WTC11 (cell line): Measurements from ENCODE around the gene CORO6. TPM values are rescaled to one million over a fixed set of nuclear protein-coding genes. Genes with fewer than 3 reads are reported as not detected.
A peak's percentile ranks its signal among the peaks of the same experiment; 100 is the strongest.

Source experiments
- ATAC-seq: fragments of 200-7000 bp; cut with Tn5 transposase; 2 replicates; pipeline ENCODE4 v1.10.0; 2021; ENCODE audit warnings: mild to moderate bottlenecking, moderate library complexity
- CTCF ChIA-PET: fragments of 300-600 bp; sonication (Branson Sonifier 250); formaldehyde crosslinking; loops from one replicate; lab custom pipeline; 2021; ENCODE audit warnings: antibody characterized with exemption; lab: Charles Lee
- POLR2A ChIA-PET: fragments of 350-600 bp; sonication (Branson Sonifier 250); formaldehyde crosslinking; loops from one replicate; lab custom pipeline; 2021; ENCODE audit warnings: antibody characterized with exemption; lab: Charles Lee
- DNase-seq: peaks from one replicate; pipeline ENCODE4 v3.0.0; 2021; ENCODE audit warnings: low spot score
- H3K27ac Mint-ChIP-seq: 2 replicates; pipeline ENCODE4 v1.8.0; 2021; ENCODE audit warnings: mixed read lengths
- H3K27me3 Mint-ChIP-seq: 2 replicates; pipeline ENCODE4 v1.8.0; 2021; ENCODE audit warnings: low read depth, mild to moderate bottlenecking, moderate library complexity, mixed read lengths
- H3K36me3 Mint-ChIP-seq: 2 replicates; pipeline ENCODE4 v1.8.0; 2021; ENCODE audit warnings: mixed read lengths
- H3K4me1 Mint-ChIP-seq: 2 replicates; pipeline ENCODE4 v1.8.0; 2022; ENCODE audit warnings: mixed read lengths
- H3K4me3 Mint-ChIP-seq: 2 replicates; pipeline ENCODE4 v1.8.0; 2021; ENCODE audit warnings: mild to moderate bottlenecking, moderate library complexity, mixed read lengths
- H3K9me3 Mint-ChIP-seq: 2 replicates; pipeline ENCODE4 v1.8.0; 2021; ENCODE audit warnings: mixed read lengths
- AFF4 ChIP-seq: sonication (generic); formaldehyde crosslinking; IDR thresholded peaks from 2 replicates; pipeline ENCODE4 v1.8.1; 2023; ENCODE audit warnings: mild to moderate bottlenecking, missing genetic modification reagents, borderline replicate concordance
- ATF1 ChIP-seq: sonication (generic); formaldehyde crosslinking; IDR thresholded peaks from 2 replicates; pipeline ENCODE4 v1.8.1; 2023; ENCODE audit warnings: mild to moderate bottlenecking, moderate library complexity, missing genetic modification reagents
- ELF4 ChIP-seq: sonication (generic); formaldehyde crosslinking; IDR thresholded peaks from 2 replicates; pipeline ENCODE4 v1.8.1; 2022; ENCODE audit warnings: low read depth, mild to moderate bottlenecking, moderate library complexity, missing genetic modification reagents
- ESRRA ChIP-seq: sonication (generic); formaldehyde crosslinking; IDR thresholded peaks from 2 replicates; pipeline ENCODE4 v1.8.1; 2022; ENCODE audit warnings: mild to moderate bottlenecking, missing genetic modification reagents, borderline replicate concordance
- GTF2I ChIP-seq: fragments of 250-450 bp; sonication (Bioruptor Pico); conservative IDR thresholded peaks from 2 replicates; pipeline ENCODE4 v1.4.0; 2021; ENCODE audit warnings: mild to moderate bottlenecking
- HMGA2 ChIP-seq: fragments of 250-450 bp; sonication (Bioruptor Pico); IDR thresholded peaks from 2 replicates; pipeline ENCODE4 v1.4.0; 2021; ENCODE audit warnings: mild to moderate bottlenecking, moderate library complexity
- MXD4 ChIP-seq: fragments of 250-450 bp; sonication (Bioruptor Pico); IDR thresholded peaks from 2 replicates; pipeline ENCODE4 v1.8.0; 2021; ENCODE audit warnings: mild to moderate bottlenecking, moderate library complexity, borderline replicate concordance
- MYBL2 ChIP-seq: sonication (generic); formaldehyde crosslinking; IDR thresholded peaks from 2 replicates; pipeline ENCODE4 v1.8.1; 2023; ENCODE audit warnings: mild to moderate bottlenecking, moderate library complexity, missing genetic modification reagents
- NFE2L1 ChIP-seq: sonication (generic); formaldehyde crosslinking; IDR thresholded peaks from 2 replicates; pipeline ENCODE4 v1.8.1; 2023; ENCODE audit warnings: missing genetic modification reagents
- NR2C2 ChIP-seq: sonication (generic); formaldehyde crosslinking; IDR thresholded peaks from 2 replicates; pipeline ENCODE4 v1.8.0; 2022; ENCODE audit warnings: mild to moderate bottlenecking, missing genetic modification reagents
- NR3C1 ChIP-seq: sonication (generic); formaldehyde crosslinking; conservative IDR thresholded peaks from 2 replicates; pipeline ENCODE4 v1.8.1; 2023; ENCODE audit warnings: low read depth, mild to moderate bottlenecking, missing genetic modification reagents
- PRDM15 ChIP-seq: sonication (generic); formaldehyde crosslinking; IDR thresholded peaks from 2 replicates; pipeline ENCODE4 v1.8.0; 2022; ENCODE audit warnings: missing genetic modification reagents
- PREB ChIP-seq: sonication (generic); formaldehyde crosslinking; IDR thresholded peaks from 2 replicates; pipeline ENCODE4 v1.8.1; 2022; ENCODE audit warnings: mild to moderate bottlenecking, missing genetic modification reagents, moderate library complexity, borderline replicate concordance
- SP1 ChIP-seq: sonication (generic); formaldehyde crosslinking; conservative IDR thresholded peaks from 2 replicates; pipeline ENCODE4 v1.8.1; 2022; ENCODE audit warnings: missing genetic modification reagents
- TP53 ChIP-seq: sonication (generic); formaldehyde crosslinking; IDR thresholded peaks from 2 replicates; pipeline ENCODE4 v1.8.1; 2023; ENCODE audit warnings: mild to moderate bottlenecking, missing genetic modification reagents
- ZBTB43 ChIP-seq: sonication (generic); formaldehyde crosslinking; IDR thresholded peaks from 2 replicates; pipeline ENCODE4 v1.8.1; 2023; ENCODE audit warnings: mild to moderate bottlenecking, missing genetic modification reagents
- ZNF121 ChIP-seq: sonication (generic); formaldehyde crosslinking; IDR thresholded peaks from 2 replicates; pipeline ENCODE4 v1.8.0; 2023; ENCODE audit warnings: missing genetic modification reagents
- ZNF263 ChIP-seq: sonication (generic); formaldehyde crosslinking; IDR thresholded peaks from 2 replicates; pipeline ENCODE4 v1.8.1; 2022; ENCODE audit warnings: low read depth, mild to moderate bottlenecking, moderate library complexity, missing genetic modification reagents
- ZSCAN18 ChIP-seq: fragments of 250-450 bp; sonication (Bioruptor Pico); IDR thresholded peaks from 2 replicates; pipeline ENCODE4 v2.1.2; 2022; ENCODE audit warnings: mild to moderate bottlenecking, moderate library complexity
- total RNA-seq: library from RNA; stranded (reverse); gene quantifications from 3 replicates; pipeline ENCODE4 v1.2.3, GENCODE V29; 2021
- TF ChIP-seq, protein P1 (sequence below): fragments of 250-450 bp; sonication (Bioruptor Pico); IDR thresholded peaks from 2 replicates; pipeline ENCODE4 v1.8.0; 2021; ENCODE audit warnings: mild to moderate bottlenecking

Gene CORO6
- total RNA-seq, 1 experiment from 2014 or later = 8.9 TPM

- CTCF ChIA-PET = interaction anchor here (1.2 to 2.6 kb wide), 4 partner anchors 23 to 430 kb away, joined by 5 to 12 read pairs (median 6); no protein-coding TSS in a partner anchor
- POLR2A ChIA-PET = interaction anchor here (1.0 kb wide), 1 partner anchor 9 kb away, joined by 3 read pairs; no protein-coding TSS in a partner anchor
- no peak for ATAC-seq
- Mint-ChIP-seq H3K36me3 (peaks cover 6% of the 10 kb centered on the region), H3K27me3 (no peaks in the 10 kb centered on the region), H3K27ac (peak overlapping the region; percentile 69)
- TF ChIP-seq NFE2L1 (CRISPR knock-in tag) (peak; percentile 75), ZBTB43 (CRISPR knock-in tag) (no peak)
- TF ChIP-seq, all 79 proteins: peak for 1
- Mint-ChIP-seq H3K9me3 (no peaks in the 10 kb centered on the region), H3K4me3 (no peak overlapping the region), H3K4me1 (peaks cover 11% of the 10 kb centered on the region)
- DNase-seq = no peak
Observed at GRCh38 chr17:29663155-29663554, 40.4 kb upstream of the CORO6 start.

GRCh38 chr17:29661213-29661612 lies 38.5 kb upstream of the CORO6 start:
- TF ChIP-seq HMGA2 (CRISPR knock-in tag) = no peak
- no peak for TF ChIP-seq ZNF263 (CRISPR knock-in tag)
- TF ChIP-seq ZNF121 = no peak
- no peak for TF ChIP-seq ATF1 (CRISPR knock-in tag)
- TF ChIP-seq, all 79 proteins: peak for 0
- Mint-ChIP-seq H3K36me3 (peaks cover 6% of the 10 kb centered on the region), H3K4me3 (no peak overlapping the region), H3K4me1 (peaks cover 6% of the 10 kb centered on the region), H3K27ac (no peak overlapping the region), H3K9me3 (no peaks in the 10 kb centered on the region), H3K27me3 (no peaks in the 10 kb centered on the region)
- no peak for ATAC-seq
- CTCF ChIA-PET = no interaction called here
- POLR2A ChIA-PET = no interaction called here
- DNase-seq = no peak

GRCh38 chr17:29659155-29659554 lies 36.4 kb upstream of the CORO6 start:
- no peaks in the 10 kb centered on the region for H3K9me3 Mint-ChIP-seq
- H3K27me3 Mint-ChIP-seq = no peaks in the 10 kb centered on the region
- no peak for ATAC-seq
- ChIA-PET POLR2A (no interaction called here), CTCF (interaction anchor here (1.0 kb wide), 1 partner anchor 20 kb away, joined by 4 read pairs; no protein-coding TSS in a partner anchor)
- H3K4me3 Mint-ChIP-seq = no peak overlapping the region
- H3K27ac Mint-ChIP-seq = 0 out of 2 replicates have a peak overlapping the region, but pooled peaks have one; percentile 23
- H3K4me1 Mint-ChIP-seq = peaks cover 6% of the 10 kb centered on the region
- peaks cover 3% of the 10 kb centered on the region for H3K36me3 Mint-ChIP-seq
- DNase-seq = no peak
- no peak for TF ChIP-seq NR2C2 (CRISPR knock-in tag)
- TF ChIP-seq, protein P1, sequence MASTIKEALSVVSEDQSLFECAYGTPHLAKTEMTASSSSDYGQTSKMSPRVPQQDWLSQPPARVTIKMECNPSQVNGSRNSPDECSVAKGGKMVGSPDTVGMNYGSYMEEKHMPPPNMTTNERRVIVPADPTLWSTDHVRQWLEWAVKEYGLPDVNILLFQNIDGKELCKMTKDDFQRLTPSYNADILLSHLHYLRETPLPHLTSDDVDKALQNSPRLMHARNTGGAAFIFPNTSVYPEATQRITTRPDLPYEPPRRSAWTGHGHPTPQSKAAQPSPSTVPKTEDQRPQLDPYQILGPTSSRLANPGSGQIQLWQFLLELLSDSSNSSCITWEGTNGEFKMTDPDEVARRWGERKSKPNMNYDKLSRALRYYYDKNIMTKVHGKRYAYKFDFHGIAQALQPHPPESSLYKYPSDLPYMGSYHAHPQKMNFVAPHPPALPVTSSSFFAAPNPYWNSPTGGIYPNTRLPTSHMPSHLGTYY (CRISPR knock-in tag) = no peak
- no peak for TF ChIP-seq NR3C1 (CRISPR knock-in tag)
- no peak for TF ChIP-seq PREB (CRISPR knock-in tag)
- no peak for TF ChIP-seq MXD4
- no peak for TF ChIP-seq SP1
- no peak for TF ChIP-seq TP53 (CRISPR knock-in tag)
- no peak for TF ChIP-seq ZSCAN18 (CRISPR knock-in tag)
- TF ChIP-seq ELF4 (CRISPR knock-in tag) = no peak
- no peak for TF ChIP-seq GTF2I (CRISPR knock-in tag)
- TF ChIP-seq AFF4 (CRISPR knock-in tag) = no peak
- TF ChIP-seq PRDM15 (CRISPR knock-in tag) = no peak
- no peak for TF ChIP-seq ESRRA (CRISPR knock-in tag)
- no peak for TF ChIP-seq MYBL2 (CRISPR knock-in tag)
